Nephron (organoid): ENCODE measurements around the gene TIAM1.

ENCODE experiments used
- H3K27ac Mint-ChIP-seq, 3 experiments: 2 replicates each; pipeline ENCODE4 v1.8.0; 2020; ENCODE audit warnings: mixed read lengths in 3 of 3, mild to moderate bottlenecking in 2 of 3, moderate library complexity in 1 of 3
- H3K27me3 Mint-ChIP-seq: 2 replicates; pipeline ENCODE4 v1.8.0; 2021; ENCODE audit warnings: low read depth, mild to moderate bottlenecking, moderate library complexity, mixed read lengths
- H3K36me3 Mint-ChIP-seq: 2 replicates; pipeline ENCODE4 v1.8.0; 2020; ENCODE audit warnings: low read depth, mixed read lengths
- H3K4me1 Mint-ChIP-seq: 2 replicates; pipeline ENCODE4 v1.8.0; 2020; ENCODE audit warnings: mixed read lengths
- H3K4me3 Mint-ChIP-seq, 3 experiments: 2 replicates each; pipeline ENCODE4 v1.8.0; 2020; ENCODE audit warnings: mild to moderate bottlenecking in 3 of 3, mixed read lengths in 3 of 3, moderate library complexity in 2 of 3
- H3K9me3 Mint-ChIP-seq: 2 replicates; pipeline ENCODE4 v1.8.0; 2020; ENCODE audit warnings: mixed read lengths
- CTCF ChIP-seq, 3 experiments: fragments of 200-600 bp; sonication (generic); IDR thresholded peaks; one replicate each; pipeline ENCODE4 v1.5.0; 2021; ENCODE audit warnings: antibody characterized with exemption in 3 of 3; ENCODE audit not compliant: unreplicated experiment in 3 of 3

TIAM1 gene

GRCh38 chr21:31190516-31190915 lies 153.5 kb downstream of the TIAM1 start:
- Mint-ChIP-seq H3K4me3 (no peak overlapping the region), H3K4me1 (no peaks in the 10 kb centered on the region), H3K9me3 (no peaks in the 10 kb centered on the region), H3K27ac (no peak overlapping the region), H3K27me3 (no peaks in the 10 kb centered on the region), H3K36me3 (peaks cover 3% of the 10 kb centered on the region)
- TF ChIP-seq CTCF (IDR thresholded peaks at IDR 0.05; ENCODE audit: unreplicated experiment in 3 of 3) = no peak

GRCh38 chr21:31187499-31187898 lies 156.6 kb downstream of the TIAM1 start:
- Mint-ChIP-seq H3K27me3 (no peaks in the 10 kb centered on the region), H3K4me1 (no peaks in the 10 kb centered on the region), H3K36me3 (no peaks in the 10 kb centered on the region), H3K27ac (no peak overlapping the region), H3K9me3 (no peaks in the 10 kb centered on the region), H3K4me3 (no peak overlapping the region)
- no peak for TF ChIP-seq CTCF (IDR thresholded peaks at IDR 0.05; ENCODE audit: unreplicated experiment in 3 of 3)

GRCh38 chr21:31186916-31187315 lies 157.1 kb downstream of the TIAM1 start:
- H3K27ac Mint-ChIP-seq = no peak overlapping the region
- no peak for TF ChIP-seq CTCF (IDR thresholded peaks at IDR 0.05; ENCODE audit: unreplicated experiment in 3 of 3)
- H3K4me1 Mint-ChIP-seq = no peaks in the 10 kb centered on the region
- no peaks in the 10 kb centered on the region for H3K9me3 Mint-ChIP-seq
- no peaks in the 10 kb centered on the region for H3K27me3 Mint-ChIP-seq
- no peaks in the 10 kb centered on the region for H3K36me3 Mint-ChIP-seq
- no peak overlapping the region for H3K4me3 Mint-ChIP-seq

- Mint-ChIP-seq H3K27me3 (no peaks in the 10 kb centered on the region), H3K4me3 (no peak overlapping the region), H3K36me3 (no peaks in the 10 kb centered on the region), H3K27ac (no peak overlapping the region), H3K4me1 (no peaks in the 10 kb centered on the region), H3K9me3 (no peaks in the 10 kb centered on the region)
- no peak for TF ChIP-seq CTCF (IDR thresholded peaks at IDR 0.05; ENCODE audit: unreplicated experiment in 3 of 3)
Observed at GRCh38 chr21:31185663-31186062, 158.4 kb downstream of the TIAM1 start.

- no peaks in the 10 kb centered on the region for H3K9me3 Mint-ChIP-seq
- H3K4me3 Mint-ChIP-seq = no peak overlapping the region
- no peaks in the 10 kb centered on the region for H3K27me3 Mint-ChIP-seq
- H3K36me3 Mint-ChIP-seq = no peaks in the 10 kb centered on the region
- H3K27ac Mint-ChIP-seq = no peak overlapping the region
- no peaks in the 10 kb centered on the region for H3K4me1 Mint-ChIP-seq
- TF ChIP-seq CTCF (IDR thresholded peaks at IDR 0.05; ENCODE audit: unreplicated experiment in 3 of 3) = no peak
Observed at GRCh38 chr21:31184876-31185275, 159.2 kb downstream of the TIAM1 start.

- H3K36me3 Mint-ChIP-seq = no peaks in the 10 kb centered on the region
- no peak for TF ChIP-seq CTCF (IDR thresholded peaks at IDR 0.05; ENCODE audit: unreplicated experiment in 3 of 3)
- H3K27me3 Mint-ChIP-seq = no peaks in the 10 kb centered on the region
- no peaks in the 10 kb centered on the region for H3K4me1 Mint-ChIP-seq
- H3K9me3 Mint-ChIP-seq = no peaks in the 10 kb centered on the region
- no peak overlapping the region for H3K27ac Mint-ChIP-seq
- no peak overlapping the region for H3K4me3 Mint-ChIP-seq
Observed at GRCh38 chr21:31184459-31184858, 159.6 kb downstream of the TIAM1 start.
